Inflammatory macrophage treated with lipopolysaccharide for 4 hours (primary cell): ENCODE data around the gene SETMAR.

Experiments used
- DNase-seq: peaks from one replicate; pipeline ENCODE4 v3.0.0-alpha.2; 2020

Gene SETMAR

DNA sequence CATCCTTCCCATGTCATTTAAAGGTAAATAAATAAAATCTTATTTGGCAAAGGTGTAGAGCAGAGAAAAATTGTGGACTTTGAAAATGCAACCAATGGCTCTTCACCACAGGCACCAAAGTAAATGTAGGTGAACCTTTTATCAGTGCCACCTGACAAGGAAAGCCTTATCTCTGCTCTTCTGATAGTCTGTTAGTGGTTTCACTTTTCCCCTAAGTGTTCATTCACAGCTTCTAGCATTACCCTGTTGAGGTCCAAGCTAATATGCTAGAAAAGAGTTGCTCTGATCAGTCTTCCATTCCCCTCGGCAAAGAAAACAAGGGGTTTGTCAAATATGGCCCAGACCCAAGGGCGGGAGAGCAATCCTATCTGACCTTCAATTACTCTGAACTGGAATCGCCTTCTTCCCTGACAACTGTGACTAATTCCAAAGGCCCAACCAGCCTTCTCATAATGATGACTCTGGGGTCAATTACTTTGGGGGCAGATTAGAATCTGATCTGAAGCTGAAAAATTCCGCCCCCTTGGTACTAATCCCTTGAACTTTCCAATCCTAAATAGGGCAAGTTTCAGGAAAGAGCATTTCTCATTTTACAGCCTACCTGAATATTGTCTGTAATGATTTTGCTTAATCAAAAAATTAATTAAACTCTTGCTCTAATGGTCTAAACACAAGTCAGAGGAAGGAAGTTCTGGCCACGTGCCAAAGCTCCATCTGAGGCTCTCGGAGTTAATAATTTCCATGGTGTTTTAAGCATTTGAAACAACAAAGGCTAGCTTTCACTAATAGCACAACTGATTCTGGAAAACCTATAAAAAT lies 52.4 kb downstream of the SETMAR start:
- no peak for DNase-seq

DNA sequence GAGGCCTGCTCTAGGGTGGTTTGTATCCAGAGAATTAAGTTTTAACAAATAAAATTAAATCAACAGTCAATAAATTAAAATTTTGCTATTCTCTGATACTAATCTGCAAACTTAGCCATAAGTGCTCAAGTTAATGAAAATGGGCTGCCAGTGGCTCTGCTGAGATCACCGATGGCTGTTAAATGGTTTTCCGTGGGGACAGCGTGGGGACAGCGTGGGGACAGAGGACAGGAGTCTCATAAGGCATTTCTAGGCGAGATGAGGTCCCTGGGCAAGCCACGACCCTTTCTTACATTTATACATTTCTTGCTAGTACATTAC lies 53.0 kb downstream of the SETMAR start:
- no peak for DNase-seq

DNA sequence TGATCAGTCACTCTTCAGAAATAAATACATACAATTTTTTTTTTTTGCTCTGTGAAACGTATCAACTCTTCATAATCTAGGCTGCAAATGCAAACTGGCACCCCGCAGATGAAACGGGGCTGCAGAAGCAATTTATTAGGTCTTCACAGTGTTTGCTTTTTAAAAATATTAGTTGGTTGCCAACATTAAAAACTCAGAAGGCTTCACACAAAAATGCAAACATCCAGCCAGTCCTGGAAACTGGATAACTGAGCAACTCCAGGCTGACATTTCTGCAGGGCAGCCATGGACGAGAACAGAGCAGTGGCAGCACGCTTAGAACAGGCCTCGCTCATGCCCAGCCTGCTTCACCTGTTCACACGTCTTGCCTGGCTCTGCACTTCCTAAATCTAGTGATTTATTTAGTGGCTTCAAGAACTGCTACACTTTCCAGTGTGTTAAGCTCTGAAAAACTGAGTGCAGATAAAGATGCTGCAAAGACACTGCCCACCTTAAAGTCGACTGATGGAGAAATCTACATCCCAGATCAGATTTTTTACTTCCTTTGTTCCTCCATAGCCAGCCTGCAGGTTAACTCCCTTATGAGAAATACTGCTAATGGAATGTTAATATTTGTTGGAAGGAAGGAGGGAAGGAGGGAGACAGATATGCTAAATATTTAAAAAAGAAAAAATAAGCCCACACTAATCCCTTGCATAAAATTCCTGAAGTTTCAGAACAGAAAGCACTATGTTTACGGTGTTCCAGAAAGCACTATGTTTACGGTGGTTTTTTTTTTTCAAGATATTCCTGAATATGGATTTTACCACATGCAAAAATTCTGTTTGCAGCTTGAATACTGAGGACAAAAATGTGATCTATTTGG lies 53.6 kb downstream of the SETMAR start:
- no peak for DNase-seq

DNA sequence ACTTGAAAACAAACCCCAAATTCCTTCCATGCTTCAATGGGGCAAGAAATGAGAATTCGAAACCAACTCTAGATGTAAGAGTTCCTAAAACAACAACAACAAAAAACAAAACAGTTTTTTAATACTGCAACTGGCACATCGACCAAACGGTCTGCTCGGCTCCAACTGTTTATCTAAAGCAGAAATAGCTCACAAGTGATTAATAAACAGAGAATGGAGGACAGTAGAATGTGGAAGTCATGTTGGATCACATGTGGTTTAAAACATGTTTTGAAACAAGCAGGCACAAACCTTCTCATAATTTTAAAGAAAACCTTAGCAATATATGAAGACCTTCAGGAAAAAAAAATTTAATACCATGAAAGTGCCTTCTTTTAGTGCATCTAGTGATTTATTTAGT lies 55.1 kb downstream of the SETMAR start:
- no peak for DNase-seq

DNA sequence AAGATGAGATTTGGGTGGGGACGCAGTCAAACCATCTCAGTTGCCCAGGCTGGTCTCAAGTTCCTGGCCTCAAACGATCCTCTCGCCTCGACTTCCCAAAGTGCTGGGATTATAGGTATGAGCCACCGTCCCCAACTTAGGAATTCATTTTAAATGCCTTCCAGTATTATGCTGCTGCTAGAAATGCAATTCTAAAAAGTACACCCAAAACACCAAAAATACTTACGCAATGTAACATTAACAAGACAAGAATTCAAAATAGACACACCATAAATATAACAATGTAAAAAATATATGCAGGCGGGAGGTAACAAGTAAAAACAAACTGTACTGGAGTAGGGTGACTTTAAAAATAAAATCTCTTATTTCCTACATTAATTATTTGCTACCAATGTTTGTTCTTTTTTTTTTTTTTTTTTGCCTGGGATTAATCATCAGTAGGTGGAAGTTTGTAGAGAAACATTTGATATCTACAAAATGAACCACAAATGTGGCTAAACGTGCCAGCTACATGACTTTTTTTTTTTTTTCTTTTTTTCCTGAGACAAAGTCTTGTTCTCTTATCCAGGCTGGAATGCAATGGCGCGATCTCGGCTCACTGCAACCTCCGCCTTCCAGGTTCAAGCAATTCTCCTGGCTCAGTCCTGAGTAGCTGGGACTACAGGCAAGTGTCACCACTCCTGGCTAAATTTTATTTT lies 56.8 kb downstream of the SETMAR start:
- DNase-seq = no peak

DNA sequence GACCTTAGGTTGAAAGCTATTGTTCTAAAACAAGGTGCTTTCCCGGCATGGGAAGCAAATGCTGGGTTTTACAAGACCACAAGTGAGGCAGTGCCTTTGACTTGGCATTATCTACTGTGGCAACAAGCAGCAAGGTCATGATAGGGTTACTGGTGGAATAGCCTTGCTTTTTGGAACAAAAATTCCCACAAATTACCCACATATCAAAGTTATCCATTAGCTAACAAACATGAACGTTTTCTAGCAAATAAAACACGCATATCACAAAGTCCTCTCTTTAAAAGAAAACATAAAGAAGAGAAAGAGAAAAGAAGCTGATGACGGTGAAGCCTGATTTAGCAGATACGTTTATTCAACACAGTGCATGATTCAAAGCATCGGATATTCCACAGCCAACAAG lies 57.6 kb downstream of the SETMAR start:
- no peak for DNase-seq

DNA sequence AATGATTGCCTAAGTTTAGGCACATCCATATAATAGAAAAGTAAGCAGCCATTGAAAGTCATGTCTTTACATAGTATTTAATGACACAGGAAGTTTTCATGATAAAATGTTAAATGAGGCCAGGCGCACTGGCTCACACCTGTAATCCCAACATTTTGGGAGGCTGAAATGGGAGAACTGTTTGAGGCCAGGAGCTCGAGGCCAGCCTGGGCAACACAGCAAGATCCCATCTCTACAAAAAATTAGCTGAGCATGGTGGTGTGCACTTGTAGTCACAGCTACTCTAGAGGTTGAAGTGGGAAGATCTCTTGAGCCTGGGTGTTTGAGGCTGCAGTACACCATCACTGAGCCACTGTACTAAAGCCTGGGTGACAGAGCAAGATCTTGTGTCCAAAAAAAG lies 59.4 kb downstream of the SETMAR start:
- no peak for DNase-seq
